Activated CD8-positive, alpha-beta memory T cell treated with anti-CD3 and anti-CD28 coated beads for 4 hours (primary cell): Measurements from ENCODE around the gene DGCR2.
A peak's percentile ranks its signal among the peaks of the same experiment; 100 is the strongest.
"Not testable (repeated sequence)": the region's sequence is repeated elsewhere in the genome, so short reads cannot be mapped to it uniquely, and the experiment has no call there.

Source experiments
- DNase-seq, 2 donors: peaks; one replicate each; pipeline ENCODE4 v3.0.0-alpha.2; 2020; ENCODE audit warnings: low read depth in 2 of 2

Gene DGCR2, protein sequence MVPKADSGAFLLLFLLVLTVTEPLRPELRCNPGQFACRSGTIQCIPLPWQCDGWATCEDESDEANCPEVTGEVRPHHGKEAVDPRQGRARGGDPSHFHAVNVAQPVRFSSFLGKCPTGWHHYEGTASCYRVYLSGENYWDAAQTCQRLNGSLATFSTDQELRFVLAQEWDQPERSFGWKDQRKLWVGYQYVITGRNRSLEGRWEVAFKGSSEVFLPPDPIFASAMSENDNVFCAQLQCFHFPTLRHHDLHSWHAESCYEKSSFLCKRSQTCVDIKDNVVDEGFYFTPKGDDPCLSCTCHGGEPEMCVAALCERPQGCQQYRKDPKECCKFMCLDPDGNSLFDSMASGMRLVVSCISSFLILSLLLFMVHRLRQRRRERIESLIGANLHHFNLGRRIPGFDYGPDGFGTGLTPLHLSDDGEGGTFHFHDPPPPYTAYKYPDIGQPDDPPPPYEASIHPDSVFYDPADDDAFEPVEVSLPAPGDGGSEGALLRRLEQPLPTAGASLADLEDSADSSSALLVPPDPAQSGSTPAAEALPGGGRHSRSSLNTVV

DNA sequence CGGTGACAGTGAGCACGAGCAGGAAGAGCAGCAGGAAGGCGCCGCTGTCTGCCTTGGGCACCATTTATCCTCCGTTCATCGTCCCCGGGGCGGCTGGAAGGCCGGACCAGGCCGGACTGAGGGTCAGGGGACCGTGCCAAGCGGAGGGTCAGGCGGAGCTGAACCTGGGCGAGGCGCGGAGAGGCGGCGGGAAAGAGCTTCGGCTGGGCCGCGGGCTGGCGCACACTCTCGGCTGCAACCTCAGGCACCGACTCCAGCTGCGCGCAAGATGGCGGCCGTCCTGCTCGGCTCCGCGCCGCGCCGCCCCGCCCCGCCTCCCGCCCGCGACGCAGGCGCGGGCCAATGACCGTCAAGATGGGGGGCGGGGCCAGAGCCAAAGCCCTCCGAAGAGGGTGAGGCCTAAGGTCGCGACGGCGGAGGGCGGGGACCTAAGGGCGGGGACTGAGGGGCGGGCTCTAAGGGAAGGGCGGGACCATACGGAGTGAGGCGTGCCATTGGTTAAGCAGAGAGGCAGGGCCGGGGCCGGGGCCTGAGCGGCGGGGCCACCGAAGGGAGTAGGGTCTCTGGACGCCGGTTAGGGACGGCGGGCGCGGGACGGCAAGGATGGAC is at the start of gene DGCR2:
DGCR2 (minus strand) TSS at position 270 of the 609 bp plus-strand sequence; CDS start at position 64, 206 bp downstream.
- DNase-seq = peak; percentile 93

DNA sequence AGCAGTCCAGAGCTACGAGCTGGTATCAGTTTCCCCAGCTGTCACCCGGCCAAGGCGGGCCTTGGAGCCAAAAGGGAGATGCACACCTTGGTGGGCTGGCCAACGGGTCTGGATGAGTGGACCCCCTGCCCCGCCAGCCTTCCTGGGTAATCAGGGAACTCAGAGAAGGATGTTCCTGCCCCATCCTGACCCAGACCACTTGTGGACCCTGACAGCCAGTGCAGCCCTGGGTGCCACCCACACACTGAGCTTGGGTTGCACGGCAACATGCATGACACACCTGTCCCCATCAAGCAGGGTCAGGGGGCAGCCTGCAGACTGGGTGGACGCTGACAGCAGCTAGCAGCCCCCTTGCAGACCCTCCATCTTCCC is 47.7 kb upstream of the DGCR2 start:
- no peak for DNase-seq

DNA sequence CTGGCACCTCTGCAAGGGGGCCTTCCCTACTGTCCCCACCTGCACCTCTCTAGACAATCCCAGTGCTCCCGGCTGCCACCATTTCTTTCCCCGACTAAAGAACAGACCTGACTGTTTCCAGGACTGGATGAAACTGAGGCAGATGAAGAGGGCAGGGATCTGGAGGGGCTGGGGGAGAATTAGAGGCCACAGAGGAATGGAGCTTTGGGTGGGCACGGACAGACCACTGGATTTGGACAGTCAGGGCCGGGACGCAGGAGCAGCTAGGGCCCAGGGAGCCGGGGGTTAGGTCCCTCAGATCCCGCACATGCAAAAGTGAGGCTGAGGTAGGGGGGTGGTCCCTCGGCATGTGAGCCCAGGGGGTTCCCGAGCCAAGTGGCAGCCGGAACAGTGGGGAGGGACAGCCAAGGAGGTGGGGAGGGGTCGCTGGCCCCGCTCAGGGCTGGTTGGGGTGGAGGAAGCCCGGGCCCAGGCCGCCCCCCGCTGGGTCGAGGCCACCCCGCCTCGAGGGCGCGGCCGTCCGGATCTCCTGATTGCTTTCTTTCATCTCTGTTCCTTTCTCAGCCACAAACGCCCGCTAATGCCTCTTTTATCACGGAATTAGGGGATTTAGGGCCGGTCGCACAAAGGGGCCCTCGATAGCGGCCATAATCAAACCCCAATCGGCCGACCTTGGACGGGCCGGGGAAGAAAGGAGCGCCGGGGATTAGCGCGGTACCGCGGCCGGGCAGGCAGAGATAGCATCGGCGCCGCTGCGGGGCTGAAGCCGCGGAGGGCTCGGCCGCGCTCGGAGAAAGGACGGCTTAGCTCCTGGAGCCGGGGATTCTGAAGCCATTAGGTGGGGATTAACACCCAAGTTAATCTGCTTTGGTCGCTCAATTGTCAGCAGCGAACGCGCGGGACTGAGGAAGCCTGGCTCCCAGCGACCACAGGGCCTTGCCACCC is 47.1 kb upstream of the DGCR2 start:
- DNase-seq = no peak

DNA sequence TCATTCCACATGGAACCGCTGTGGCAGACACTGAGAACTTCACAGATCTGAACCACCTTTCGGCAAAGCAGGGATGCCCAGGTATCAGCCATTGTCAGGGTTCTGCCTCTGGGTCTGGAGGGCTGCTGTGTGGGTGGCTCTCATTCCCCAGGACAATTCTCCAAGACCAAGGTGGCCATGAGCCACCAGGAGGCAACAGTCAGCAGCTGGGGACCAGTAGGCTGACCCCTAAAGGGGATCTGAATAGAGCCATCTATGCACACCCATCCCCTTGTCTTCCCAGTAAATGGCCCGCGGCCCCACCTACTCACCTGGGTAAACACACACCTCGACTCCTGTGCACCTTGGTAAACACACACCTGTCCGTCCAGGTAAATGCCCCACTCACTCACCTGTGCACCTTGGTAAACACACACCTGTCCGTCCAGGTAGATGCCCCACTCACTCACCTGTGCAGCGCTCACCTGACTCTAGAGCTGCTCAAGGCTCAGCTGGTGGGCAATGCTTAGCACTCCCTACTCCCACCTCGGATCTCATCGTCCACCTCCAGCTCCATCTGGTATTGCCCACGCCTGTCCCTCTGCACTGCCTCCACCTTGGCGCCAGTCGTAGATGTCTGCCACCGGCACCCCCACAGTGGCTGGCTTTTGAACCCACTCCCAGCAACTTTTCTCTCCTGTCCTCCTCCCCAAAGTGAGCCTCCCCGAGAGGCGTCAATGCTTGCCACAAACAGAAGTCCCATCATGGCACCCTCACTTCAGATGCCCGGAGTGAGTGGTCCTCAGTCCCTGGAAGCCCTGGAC is 46.1 kb upstream of the DGCR2 start:
- DNase-seq = no peak

DNA sequence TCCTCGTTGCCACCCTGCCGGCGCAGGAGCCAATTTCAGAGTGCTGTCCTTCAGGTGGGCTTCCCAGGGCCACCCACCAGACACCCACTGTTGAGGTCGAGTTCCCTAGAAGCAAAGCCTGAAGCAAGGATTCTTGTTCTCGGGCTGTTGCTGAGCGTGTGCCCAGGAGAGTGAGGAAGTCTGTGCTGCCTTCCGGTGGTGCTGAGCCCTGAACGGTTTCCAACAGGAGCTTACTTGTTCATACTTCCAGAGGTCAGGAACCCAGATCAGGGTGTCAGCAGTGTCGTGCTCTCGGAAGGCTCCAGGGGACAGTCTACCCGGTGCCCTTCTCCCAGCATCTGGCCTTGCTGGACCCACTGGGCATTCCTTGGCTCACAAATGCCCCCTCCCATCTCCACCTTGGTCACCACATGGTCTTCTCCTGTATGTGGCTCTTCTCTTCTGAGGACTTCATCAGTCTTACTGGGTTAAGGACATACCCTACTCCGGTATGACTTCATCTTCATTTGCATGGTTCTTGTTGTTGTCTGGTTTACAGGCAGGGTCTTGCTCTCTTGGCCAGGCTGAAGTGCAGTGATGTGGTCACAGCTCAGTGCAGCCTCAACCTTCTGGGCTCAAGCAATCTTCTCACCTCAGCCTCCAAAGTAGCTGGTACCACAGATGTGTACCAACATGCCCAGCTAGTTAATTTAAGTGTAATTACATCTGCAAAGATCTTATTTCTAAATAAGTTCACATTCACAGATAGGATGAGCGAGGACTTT is 45.1 kb upstream of the DGCR2 start:
- DNase-seq = no peak

DNA sequence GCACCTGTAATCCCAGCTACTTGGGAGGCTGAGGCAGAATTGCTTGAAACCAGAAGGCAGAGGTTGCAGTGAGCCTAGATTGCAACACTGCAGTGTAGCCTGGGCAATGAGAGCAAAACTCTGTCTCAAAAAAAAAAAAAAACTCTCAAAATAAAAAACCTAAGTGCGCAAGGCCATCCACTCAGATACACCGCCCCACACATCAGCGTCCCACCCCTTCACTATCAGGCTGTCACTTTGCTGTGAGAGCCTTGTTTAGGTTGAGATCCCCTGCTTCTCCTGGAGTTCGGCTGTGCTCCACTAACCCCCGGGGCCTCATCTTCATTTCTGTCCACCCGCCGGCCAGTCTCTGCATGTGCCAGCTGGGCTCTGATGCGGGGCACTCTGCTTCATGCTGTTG is 44.2 kb upstream of the DGCR2 start:
- no peak for DNase-seq

DNA sequence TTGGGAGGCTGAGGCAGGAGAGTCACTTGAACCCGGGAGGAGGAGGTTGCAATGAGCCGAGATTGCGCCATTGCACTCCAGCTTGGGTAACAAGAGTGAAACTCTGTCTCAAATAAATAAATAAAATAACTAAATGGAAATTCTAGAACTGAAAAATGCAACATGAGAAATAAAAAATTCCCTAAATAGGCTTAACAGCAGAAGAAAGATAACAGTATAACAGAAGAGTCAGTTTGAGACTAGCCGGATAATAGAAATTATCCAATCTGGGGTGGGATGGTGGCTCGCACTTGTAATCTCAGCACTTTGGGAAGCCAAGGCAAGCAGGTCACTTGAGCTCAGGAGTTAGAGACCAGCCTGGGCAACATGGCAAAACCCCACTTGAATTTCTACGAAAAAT is 42.2 kb upstream of the DGCR2 start:
- DNase-seq = no peak

DNA sequence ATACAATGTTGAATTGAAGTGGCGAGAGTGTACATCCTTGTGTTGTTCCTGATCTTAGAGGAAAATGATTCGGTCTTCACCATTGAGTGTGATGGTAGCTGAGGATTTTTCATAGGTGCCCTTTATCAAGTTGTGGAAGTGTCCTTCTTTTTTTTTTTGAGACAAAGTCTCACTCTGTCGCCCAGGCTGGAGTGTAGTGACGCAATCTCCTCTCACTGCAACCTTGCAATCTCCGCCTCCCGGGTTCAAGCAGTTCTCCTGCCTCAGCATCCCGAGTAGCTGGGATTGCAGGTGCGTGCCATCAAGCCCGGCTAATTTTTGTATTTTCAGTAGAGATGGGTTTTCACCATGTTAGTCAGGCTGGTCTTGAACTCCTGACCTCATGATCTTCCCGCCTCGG is 36.4 kb upstream of the DGCR2 start:
- not testable (repeated sequence) for DNase-seq

DNA sequence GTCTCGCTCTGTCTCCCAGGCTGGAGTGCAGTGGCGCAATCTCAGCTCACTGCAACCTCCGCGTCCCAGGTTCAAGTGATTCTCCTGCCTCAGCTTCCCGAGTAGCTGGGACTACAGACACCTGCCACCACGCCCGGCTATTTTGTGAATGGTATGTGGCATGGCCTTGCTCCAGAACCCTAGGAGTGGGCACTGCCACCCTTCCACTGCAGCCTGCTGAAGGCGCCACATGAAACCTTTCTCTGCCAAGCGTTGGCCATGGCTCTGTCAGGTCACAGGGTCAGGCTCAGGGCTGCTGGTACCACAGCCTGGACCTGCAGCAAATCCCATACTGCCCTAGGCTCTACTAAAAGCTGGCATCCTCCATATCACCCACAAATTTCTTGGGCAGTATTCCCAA is 33.9 kb upstream of the DGCR2 start:
- not testable (repeated sequence) for DNase-seq

DNA sequence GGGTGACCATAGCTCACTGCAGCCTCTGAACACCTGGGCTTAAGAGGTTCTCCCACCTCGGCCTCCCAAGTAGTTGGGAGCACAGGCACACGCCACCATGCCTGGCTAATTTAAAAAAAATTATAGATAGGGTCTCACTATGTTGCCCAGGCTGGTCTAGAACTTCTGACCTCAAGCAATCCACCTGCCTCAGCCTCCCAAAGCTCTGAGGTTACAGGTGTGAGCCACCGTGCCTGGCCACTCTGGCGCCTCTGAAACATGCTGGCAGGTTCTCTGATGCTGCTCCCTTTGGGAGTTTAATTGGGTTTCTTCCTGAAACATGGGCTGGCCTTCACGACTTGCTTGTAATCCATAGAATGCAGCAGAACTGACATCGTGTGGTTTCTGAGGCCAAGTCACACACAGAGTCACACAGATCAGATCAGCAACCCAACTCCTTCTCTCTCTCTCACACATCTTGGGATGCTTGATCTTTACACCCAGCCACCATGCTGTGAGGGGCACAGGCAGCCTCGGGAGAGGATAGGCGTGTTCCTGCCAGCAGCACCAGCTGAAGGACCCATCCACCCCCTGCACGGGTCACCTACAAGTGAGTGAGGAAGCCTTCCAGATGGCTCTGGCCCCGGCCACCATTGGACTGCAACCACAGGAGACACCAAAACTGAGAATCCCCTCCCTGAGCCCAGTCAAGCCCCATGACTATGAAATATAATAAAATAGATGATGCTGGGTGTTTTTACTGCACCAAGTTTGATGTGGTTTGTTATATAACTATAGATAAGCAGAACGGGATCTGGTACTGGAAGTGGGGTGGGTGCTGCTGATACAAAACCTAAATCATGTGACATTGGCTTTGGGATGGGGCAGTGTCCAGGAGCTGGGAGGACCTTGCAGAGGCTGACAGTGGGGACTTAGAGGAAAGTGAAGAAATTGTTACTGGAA is 31.0 kb upstream of the DGCR2 start:
- DNase-seq = no peak

DNA sequence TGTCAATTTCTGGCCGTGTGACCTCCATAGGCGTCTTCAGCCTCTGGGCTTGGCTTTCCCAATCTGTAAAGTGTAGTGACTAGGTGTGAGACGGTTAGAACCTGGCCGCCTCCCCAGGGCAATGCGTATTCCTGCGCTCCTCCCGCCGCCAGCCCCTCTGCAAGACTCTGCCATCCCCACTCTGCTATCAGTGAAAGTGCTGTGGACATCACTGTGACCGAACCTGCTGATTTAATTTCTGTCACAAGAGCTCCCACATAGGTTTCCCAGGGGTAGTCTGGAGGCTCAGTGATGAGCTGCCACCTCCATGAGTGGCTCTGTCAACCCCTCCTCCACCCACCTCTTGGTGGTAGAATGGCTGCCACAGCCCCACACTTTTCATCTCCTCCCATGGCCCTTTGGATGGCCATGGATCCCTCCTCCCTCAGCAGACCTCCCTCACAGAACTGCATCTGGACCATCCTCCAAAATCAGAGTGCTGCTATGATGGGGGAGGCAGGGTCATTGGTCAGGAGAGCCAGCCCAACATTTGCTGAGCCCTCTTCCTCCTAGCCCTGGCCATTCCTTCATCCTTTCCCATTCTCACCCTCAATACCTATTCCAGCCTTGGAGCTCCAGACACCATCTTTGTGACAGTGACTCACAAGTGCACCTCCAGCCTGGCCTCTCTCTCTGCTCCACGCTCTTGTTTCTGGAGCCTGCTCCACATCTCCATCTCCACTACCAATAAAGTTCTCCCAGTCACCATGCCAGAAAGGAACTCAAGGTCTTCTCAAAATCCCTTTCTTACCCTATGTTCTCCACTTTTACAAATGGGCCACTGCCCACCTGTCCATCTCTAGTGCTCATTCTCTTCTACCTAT is 29.3 kb upstream of the DGCR2 start:
- DNase-seq = no peak

DNA sequence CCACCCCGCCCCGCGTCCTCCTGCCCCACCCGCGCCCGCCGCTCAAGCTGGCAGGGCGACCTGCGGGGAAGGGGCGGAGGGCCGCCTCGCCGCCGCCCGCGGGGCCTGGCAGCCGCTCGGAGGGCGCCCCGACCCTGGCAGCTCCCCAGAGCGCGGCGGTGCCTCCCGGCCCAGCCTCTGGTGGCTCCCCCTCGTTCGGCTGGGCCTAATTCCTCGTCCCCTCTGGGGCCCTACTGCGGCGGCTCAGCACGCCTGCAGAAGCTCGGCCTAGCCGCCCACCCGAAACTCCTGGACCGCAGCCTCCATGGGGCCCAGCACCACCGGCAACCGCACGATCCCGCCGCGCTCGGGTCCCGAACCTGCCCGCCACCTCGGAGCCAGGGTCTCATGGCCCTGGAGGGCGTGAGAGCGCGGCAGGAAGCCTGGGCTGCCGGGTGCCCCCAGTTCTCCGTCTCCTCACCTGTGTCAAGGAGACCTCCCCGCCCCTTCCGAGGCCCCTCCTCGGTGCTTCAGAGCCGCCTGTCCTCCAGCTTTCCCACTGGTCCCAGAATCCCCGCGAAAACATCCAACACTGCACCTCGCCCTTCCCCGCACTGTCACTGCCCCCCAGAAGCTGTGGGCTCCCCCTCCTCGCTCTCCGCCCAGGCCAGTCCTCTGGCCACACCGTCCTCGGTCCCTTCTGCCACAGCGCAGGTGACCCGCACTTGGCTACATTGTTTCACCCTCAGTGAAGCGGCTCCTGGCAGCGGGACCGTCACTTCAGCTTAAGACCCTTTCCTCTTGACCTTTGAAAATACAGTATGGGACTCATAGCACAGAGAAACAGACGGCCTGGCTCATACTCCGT is 28.5 kb upstream of the DGCR2 start:
- no peak for DNase-seq

DNA sequence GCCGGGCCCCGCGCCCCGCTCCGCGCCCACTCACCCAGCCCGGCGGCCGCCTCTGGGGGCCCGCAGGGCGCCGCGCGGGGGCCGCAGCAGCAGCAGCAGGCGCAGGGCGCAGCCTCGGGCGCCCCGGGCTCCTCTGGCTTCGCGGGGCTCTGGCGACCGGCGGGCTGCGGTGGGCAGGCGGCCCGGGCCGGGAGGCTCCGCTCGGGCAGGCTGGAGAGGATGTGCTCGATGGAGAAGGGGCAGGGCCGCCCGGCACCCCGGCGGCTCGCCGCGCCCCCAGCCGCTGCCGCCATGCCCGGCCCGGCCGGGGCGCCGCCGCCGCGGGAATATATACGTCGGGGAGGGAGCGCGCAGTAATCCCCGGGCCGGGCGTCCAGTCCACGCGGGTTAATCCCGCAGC is 27.8 kb upstream of the DGCR2 start, which contains the start of gene GSC2:
GSC2 (minus strand) TSS at position 302 of the 400 bp plus-strand sequence; CDS start at position 293, 9 bp downstream.
- DNase-seq = no peak

DNA sequence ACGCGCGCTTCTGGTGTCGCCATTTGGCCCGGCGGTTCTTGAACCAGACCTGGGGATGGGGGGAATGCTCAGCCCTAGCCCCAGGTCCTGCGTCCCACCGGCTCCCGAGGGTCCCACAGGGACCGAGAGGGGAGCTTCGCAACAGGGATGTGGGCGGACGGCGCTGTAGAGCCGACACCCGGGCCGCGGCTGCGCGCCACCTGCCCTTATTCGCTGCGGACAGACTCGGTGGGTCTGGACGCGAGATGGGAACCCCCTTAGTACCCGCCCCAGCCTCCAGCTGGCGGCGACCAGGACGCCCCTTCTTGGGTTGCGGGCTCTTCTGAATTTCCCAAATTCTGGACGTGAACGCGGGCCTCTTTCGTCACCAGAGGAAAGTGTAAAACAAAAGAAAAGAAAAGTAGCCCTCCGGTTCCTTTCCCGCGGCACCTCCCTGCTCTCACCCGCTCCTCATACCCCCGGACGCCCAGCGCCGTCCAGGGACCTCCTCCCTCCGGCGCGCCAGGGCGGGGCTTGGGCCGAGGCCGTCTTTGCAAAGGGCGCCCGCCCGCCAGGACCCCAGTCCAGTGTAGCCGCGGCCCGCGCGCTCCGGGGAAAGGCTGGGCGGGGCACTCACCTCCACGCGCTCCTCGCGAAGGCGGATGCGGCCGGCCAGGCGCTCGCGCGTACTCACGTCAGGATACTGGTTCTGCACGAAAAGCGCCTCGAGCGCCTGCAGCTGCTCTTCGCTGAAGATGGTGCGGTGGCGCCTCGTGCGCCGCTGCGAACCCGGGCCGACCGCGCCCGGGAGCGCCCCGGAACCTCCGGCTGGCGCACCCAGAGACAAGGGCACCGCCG is 27.1 kb upstream of the DGCR2 start:
- no peak for DNase-seq

DNA sequence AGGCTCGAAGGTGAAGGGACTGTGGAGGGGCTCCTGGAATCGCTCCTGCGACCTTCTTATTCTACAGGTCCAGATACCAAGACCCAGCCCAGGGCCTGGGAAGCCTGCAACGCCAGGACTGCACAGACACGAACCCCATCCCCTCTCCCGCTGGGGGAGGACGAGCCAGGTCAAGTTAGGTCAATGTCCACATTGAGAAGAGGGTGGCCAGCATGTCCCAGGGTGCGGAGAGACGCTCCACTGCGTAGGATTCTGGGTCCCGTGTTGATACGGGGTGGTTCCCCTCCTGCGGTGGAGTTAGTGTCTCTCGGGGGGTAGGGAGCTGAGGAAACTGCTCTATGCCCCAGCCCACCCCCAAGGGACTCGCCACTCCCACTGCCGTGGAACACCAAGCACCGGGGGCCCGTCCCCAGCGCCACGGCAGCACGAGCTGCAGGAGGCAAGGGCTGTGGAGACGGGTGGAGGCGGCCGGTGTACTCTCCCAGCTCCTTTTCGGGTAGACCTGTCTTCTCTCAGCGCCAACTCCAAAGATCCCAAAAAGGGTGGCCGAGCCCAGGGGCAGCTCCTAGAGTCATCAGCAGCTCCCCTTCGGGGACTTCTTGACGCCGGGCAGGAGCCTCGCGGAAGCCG is 26.3 kb upstream of the DGCR2 start:
- DNase-seq = no peak
